Neutrophil (primary cell): ENCODE results near the gene DNAAF5.
"Not testable (repeated sequence)": the region's sequence is repeated elsewhere in the genome, so short reads cannot be mapped to it uniquely, and the experiment has no call there.

Experiments
- H3K27ac ChIP-seq: fragments of 200-600 bp; sonication (generic); 2 replicates; pipeline ENCODE4 v1.5.1; 2016; ENCODE audit warnings: mild to moderate bottlenecking, moderate library complexity
- H3K27me3 ChIP-seq: fragments of 200-600 bp; sonication (generic); 2 replicates; pipeline ENCODE4 v1.6.0; 2016; ENCODE audit warnings: mild to moderate bottlenecking
- H3K36me3 ChIP-seq: fragments of 200-600 bp; sonication (generic); 2 replicates; pipeline ENCODE4 v1.5.1; 2017
- H3K4me1 ChIP-seq, 2 experiments: fragments of 200-600 bp in 1 of 2; sonication (generic) in 1 of 2; 1 replicate in 1 of 2; 2 replicates in 1 of 2; pipeline versions ENCODE4 v1.5.1 to v1.6.1; 2013 to 2016; ENCODE audit warnings: low read depth in 1 of 2, low read length in 1 of 2, mild to moderate bottlenecking in 1 of 2, moderate library complexity in 1 of 2; ENCODE audit not compliant: control insufficient read depth in 1 of 2, insufficient read depth in 1 of 2
- H3K4me3 ChIP-seq, 2 experiments: fragments of 200-600 bp in 1 of 2; sonication (generic) in 1 of 2; 1 replicate in 1 of 2; 2 replicates in 1 of 2; pipeline ENCODE4 v1.5.1; 2013 to 2016; ENCODE audit warnings: low read depth in 1 of 2, low read length in 1 of 2, mild to moderate bottlenecking in 1 of 2, moderate library complexity in 1 of 2
- H3K9me3 ChIP-seq: fragments of 200-600 bp; sonication (generic); 2 replicates; pipeline ENCODE4 v1.5.1; 2016
- TF ChIP-seq, protein P1 (sequence below): fragments of 200-600 bp; sonication (generic); IDR thresholded peaks from 2 replicates; pipeline ENCODE4 v1.5.1; 2016; ENCODE audit warnings: antibody characterized with exemption

DNAAF5 gene

DNA sequence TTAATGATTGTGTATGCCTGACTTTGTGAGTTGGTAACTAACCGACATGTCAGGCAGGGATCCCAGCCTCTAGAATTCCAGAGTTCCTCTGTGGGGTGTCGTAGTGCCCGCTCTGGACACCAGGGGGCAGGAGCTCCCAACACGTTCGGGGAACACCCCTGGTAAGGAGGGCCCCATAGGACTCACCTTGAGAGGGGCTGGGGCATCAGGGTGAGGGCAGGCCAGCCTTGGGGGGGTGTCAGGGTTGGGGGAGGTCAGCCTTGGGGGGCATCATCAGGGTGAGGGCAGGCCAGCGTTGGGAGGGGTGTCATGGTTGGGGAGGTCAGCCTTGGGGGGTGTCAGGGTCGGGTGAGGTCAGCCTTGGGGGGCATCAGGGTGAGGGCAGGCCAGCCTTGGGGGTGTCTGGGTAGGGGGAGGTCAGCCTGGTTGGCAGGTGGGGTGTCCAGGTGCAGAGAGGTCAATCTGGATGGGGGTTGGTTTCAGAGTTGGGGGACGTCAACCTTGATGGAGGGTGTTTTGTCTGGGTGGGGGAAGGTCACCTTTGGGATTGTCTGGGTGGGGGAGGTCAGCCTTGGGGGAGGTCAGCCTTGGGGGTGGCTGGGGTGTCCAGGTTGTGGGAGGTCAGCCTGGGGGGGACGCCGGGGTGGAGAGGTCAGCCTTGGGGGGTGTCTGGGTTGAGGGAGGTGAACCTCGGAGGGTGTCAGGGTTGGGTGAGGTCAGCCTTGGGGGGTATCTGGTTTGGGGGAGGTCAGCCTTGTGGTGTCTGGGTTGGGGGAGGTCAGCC is 60.2 kb downstream of the DNAAF5 start:
- no peaks in the 10 kb centered on the region for H3K9me3 ChIP-seq
- no peaks in the 10 kb centered on the region for H3K27me3 ChIP-seq
- no peaks in the 10 kb centered on the region for H3K4me1 ChIP-seq
- H3K36me3 ChIP-seq = peaks cover 11% of the 10 kb centered on the region
- no peak overlapping the region for H3K27ac ChIP-seq
- H3K4me3 ChIP-seq = no peak overlapping the region
- TF ChIP-seq, protein P1, sequence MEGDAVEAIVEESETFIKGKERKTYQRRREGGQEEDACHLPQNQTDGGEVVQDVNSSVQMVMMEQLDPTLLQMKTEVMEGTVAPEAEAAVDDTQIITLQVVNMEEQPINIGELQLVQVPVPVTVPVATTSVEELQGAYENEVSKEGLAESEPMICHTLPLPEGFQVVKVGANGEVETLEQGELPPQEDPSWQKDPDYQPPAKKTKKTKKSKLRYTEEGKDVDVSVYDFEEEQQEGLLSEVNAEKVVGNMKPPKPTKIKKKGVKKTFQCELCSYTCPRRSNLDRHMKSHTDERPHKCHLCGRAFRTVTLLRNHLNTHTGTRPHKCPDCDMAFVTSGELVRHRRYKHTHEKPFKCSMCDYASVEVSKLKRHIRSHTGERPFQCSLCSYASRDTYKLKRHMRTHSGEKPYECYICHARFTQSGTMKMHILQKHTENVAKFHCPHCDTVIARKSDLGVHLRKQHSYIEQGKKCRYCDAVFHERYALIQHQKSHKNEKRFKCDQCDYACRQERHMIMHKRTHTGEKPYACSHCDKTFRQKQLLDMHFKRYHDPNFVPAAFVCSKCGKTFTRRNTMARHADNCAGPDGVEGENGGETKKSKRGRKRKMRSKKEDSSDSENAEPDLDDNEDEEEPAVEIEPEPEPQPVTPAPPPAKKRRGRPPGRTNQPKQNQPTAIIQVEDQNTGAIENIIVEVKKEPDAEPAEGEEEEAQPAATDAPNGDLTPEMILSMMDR = peak; percentile 25

DNA sequence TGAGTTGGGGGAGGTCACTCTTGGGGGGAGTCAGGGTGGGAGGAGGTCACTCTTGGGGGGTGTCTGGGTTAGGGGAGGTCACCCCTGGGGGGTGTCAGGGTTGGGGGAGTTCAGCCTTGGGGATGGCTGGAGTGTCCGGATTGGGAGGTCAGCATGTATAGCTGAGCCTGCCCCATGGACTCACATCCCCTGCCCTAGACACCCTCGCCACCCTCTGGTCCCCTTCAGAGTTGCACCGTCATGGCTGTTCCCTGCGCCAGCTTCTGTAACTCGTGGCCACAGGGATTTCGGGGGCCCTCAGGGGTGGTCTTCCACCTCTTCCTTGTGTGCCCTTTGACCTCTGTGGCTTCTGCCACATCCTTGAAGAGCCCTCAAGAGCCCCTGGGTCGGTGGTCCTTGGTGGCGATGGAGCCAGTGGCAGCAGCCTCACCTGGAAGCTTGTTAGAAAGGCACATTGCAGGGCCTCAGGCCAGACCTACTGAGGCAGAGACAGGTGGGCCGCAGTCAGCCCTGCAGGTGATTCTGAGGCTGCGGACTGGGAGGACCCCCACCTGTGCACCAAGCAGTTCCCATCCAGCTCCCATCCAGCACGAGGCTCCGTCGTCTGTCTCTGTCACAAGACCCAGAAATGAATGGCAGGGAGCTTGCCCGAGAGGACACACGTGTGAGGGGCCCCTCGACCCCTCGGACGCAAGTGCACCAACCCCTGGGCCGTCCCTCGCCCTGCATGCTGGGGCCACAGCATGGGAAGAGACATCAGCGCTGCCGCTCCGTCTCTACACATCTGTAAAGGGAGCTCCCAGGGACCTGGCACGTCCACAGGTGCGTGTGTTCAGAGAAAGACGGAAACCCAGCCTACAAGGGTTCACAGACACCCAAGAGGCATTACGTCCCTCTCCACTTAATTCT is 61.1 kb downstream of the DNAAF5 start:
- H3K27ac ChIP-seq = no peak overlapping the region
- H3K4me1 ChIP-seq = no peaks in the 10 kb centered on the region
- H3K9me3 ChIP-seq = no peaks in the 10 kb centered on the region
- peaks cover 11% of the 10 kb centered on the region for H3K36me3 ChIP-seq
- TF ChIP-seq, protein P1 = no peak
- H3K27me3 ChIP-seq = no peaks in the 10 kb centered on the region
- no peak overlapping the region for H3K4me3 ChIP-seq

DNA sequence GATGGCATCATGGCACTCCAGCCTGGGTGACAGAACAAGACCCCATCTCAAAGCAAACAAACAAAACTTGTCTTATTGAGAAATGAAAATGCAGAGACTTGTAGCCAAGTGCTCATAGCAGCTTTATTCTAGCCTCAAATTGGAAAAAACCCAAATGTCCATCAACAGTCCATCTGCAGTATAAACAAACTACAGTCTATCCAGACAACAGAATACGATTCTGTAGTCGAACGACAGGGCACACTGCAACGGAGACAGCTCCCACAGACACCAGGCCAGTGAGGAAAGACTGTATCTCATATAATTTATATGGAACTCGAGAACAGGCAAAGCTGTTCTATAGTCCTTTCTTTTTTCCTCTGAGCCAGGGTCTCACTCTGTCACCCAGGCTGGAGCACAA is 65.0 kb downstream of the DNAAF5 start:
- Histone ChIP-seq H3K4me1 (no peaks in the 10 kb centered on the region), H3K27ac (no peak overlapping the region), H3K36me3 (no peaks in the 10 kb centered on the region), H3K4me3 (no peak overlapping the region), H3K9me3 (no peaks in the 10 kb centered on the region), H3K27me3 (no peaks in the 10 kb centered on the region)
- TF ChIP-seq, protein P1 = no peak

DNA sequence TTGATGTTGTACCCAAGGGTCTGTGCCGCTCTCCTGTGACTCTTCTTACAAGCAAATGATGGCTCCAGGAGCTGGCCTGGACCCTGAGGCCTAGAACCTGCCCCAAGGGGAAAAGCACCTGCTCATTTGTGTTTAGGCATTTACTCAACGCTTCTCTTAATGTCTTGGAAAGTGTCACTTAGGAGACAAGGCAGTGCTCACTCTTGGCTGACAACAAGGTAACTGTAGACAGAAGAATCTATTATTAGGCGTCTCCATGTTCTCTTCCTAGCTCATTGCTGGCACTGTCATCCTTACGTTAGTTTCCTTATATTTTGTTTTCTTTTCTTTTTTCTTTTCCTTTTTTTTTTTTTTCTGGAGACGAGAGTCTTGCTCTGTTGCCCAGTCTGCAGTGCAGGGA is 67.7 kb downstream of the DNAAF5 start:
- TF ChIP-seq, protein P1 = no peak
- H3K9me3 ChIP-seq = no peaks in the 10 kb centered on the region
- no peaks in the 10 kb centered on the region for H3K36me3 ChIP-seq
- no peak overlapping the region for H3K4me3 ChIP-seq
- no peak overlapping the region for H3K27ac ChIP-seq
- H3K4me1 ChIP-seq = no peaks in the 10 kb centered on the region
- no peaks in the 10 kb centered on the region for H3K27me3 ChIP-seq

DNA sequence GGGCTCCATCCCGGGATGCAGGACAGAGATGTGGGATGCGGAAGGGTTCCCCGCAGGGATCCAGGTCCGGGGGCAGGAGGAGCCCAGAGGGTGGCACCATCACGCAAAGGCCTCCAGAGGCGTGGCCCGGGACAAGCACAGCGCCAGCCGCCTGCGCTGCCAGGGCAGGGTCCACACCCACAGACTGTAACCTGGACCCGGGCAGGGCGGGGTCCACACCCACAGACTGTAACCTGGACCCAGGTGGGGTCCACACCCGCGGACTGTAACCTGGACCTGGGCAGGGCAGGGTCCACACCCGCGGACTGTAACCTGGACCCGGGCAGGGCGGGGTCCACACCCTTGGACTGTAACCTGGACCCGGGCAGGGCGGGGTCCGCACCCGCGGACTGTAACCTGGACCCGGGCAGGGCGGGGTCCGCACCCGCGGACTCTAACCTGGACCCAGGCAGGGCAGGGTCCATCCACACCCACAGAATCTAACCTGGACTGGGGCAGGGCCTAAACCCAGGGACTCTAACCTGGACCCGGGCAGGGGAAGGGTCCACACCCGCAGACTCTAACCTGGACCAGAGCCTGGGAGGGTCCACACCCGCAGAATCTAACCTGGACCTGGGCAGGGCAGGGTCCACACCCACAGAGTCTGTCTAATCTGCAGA is 68.3 kb downstream of the DNAAF5 start:
- Histone ChIP-seq H3K4me3 (no peak overlapping the region), H3K9me3 (no peaks in the 10 kb centered on the region), H3K36me3 (no peaks in the 10 kb centered on the region), H3K27me3 (no peaks in the 10 kb centered on the region), H3K27ac (no peak overlapping the region), H3K4me1 (peaks cover 0 to 2% of the 10 kb centered on the region in 2 experiments)
- TF ChIP-seq, protein P1 = no peak

DNA sequence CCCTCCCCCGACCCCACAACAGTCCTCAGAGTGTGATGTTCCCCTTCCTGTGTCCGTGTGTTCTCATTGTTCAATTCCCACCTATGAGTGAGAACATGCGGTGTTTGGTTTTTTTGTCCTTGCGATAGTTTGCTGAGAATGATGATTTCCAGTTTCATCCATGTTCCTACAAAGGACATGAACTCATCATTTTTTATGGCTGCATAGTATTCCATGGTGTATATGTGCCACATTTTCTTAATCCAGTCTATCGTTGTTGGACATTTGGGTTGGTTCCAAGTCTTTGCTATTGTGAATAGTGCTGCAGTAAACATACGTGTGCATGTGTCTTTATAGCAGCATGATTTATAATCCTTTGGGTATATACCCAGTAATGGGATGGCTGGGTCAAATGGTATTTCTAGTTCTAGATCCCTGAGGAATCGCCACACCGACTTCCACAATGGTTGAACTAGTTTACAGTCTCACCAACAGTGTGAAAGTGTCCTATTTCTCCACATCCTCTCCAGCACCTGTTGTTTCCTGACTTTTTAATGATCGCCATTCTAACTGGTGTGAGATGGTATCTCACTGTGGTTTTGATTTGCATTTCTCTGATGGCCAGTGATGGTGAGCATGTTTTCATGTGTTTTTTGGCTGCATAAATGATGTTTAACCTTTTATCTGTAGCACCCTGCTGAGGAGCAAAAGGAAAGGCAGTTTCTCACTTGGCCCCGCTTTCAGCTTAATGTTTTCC is 70.1 kb downstream of the DNAAF5 start:
- H3K27ac ChIP-seq, H3K4me1 ChIP-seq, H3K36me3 ChIP-seq, H3K9me3 ChIP-seq, H3K27me3 ChIP-seq, H3K4me3 ChIP-seq: not testable (repeated sequence)
